ENCODE results near the gene MYBPC2. TPM values are rescaled to one million over a fixed set of nuclear protein-coding genes. Genes with fewer than 3 reads are reported as not detected.

Gene MYBPC2
- total RNA-seq, 1 donor from 2014 or later: 1.4 TPM

- ATAC-seq (ENCODE audit: low read depth): no peak
- no peaks in the 10 kb centered on the region for H3K9me3 Mint-ChIP-seq
- H3K36me3 Mint-ChIP-seq (ENCODE audit: low read depth): peaks cover 52% of the 10 kb centered on the region
- ChIA-PET CTCF (no interaction called here), POLR2A (no interaction called here)
- intact Hi-C loops (cut with micrococcal nuclease): no loop called here
- no peaks in the 10 kb centered on the region for H3K27me3 Mint-ChIP-seq
- H3K27ac Mint-ChIP-seq: no peak overlapping the region
- H3K4me1 Mint-ChIP-seq: peaks cover 12% of the 10 kb centered on the region
- no peak for DNase-seq
- TF ChIP-seq, protein P1, sequence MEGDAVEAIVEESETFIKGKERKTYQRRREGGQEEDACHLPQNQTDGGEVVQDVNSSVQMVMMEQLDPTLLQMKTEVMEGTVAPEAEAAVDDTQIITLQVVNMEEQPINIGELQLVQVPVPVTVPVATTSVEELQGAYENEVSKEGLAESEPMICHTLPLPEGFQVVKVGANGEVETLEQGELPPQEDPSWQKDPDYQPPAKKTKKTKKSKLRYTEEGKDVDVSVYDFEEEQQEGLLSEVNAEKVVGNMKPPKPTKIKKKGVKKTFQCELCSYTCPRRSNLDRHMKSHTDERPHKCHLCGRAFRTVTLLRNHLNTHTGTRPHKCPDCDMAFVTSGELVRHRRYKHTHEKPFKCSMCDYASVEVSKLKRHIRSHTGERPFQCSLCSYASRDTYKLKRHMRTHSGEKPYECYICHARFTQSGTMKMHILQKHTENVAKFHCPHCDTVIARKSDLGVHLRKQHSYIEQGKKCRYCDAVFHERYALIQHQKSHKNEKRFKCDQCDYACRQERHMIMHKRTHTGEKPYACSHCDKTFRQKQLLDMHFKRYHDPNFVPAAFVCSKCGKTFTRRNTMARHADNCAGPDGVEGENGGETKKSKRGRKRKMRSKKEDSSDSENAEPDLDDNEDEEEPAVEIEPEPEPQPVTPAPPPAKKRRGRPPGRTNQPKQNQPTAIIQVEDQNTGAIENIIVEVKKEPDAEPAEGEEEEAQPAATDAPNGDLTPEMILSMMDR (IDR thresholded peaks at IDR 0.05): no peak
- H3K4me3 Mint-ChIP-seq: no peak overlapping the region
These were observed 50.2 kb downstream of the MYBPC2 start for GRCh38 chr19:50482916-50483315.

DNA sequence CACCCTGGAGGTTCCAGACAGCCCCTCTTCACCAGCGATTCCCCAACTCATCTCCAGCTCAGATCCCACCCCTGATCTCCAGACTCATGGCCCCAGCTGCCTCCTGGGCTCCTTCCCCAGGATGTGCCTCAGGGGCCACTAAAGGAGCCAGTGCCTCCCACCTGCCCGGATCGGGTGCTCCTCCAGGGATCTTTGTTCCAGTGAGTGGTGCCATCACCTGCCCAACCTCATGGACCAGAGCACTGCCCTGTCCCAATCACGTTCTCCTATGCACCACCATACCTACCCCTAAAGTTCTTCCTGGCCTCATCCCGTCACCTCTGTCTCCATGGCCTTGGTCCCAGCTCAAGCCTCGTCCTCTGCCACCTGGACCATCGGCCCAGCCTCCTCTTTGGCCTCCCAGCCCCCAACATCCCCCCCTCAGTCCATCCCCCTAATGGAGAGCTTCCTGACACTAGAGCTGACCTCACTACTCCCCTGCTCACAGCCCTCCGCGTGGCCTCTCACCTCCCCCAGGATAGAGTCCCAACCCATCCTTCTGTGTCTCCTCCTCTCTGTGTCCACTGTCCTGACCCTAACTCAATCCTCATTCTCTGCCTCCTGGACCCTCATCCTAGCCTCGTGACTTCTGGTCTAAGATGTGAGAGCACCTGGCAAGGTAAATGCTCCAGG, 52.7 kb downstream of the MYBPC2 start:
- ATAC-seq (ENCODE audit: low read depth) (no peak), DNase-seq (no peak)
- Mint-ChIP-seq H3K4me1 (peaks cover 11% of the 10 kb centered on the region), H3K36me3 (ENCODE audit: low read depth) (peaks cover 40% of the 10 kb centered on the region), H3K27ac (no peak overlapping the region), H3K9me3 (no peaks in the 10 kb centered on the region), H3K27me3 (no peaks in the 10 kb centered on the region), H3K4me3 (no peak overlapping the region)
- intact Hi-C loops (cut with micrococcal nuclease): no loop called here
- ChIA-PET POLR2A (interaction anchor here (0.5 to 0.6 kb wide), 2 partner anchors 332 to 460 kb away, joined by 3 to 4 read pairs; partner anchors contain the start of gene ZNF473), CTCF (no interaction called here)
- TF ChIP-seq, protein P1 (IDR thresholded peaks at IDR 0.05): no peak

GRCh38 chr19:50486823-50487515, 54.3 kb downstream of the MYBPC2 start:
- Mint-ChIP-seq H3K27ac (no peak overlapping the region), H3K4me3 (no peak overlapping the region), H3K9me3 (no peaks in the 10 kb centered on the region), H3K27me3 (no peaks in the 10 kb centered on the region), H3K36me3 (ENCODE audit: low read depth) (peaks cover 31% of the 10 kb centered on the region), H3K4me1 (peaks cover 24% of the 10 kb centered on the region)
- TF ChIP-seq, protein P1 (IDR thresholded peaks at IDR 0.05): no peak
- CTCF ChIA-PET: no interaction called here
- intact Hi-C loops (cut with micrococcal nuclease): no loop called here
- POLR2A ChIA-PET: no interaction called here
- no peak for DNase-seq
- ATAC-seq (ENCODE audit: low read depth): no peak

- Mint-ChIP-seq H3K27ac (no peak overlapping the region), H3K36me3 (ENCODE audit: low read depth) (peaks cover 16% of the 10 kb centered on the region), H3K9me3 (no peaks in the 10 kb centered on the region), H3K4me3 (no peak overlapping the region), H3K4me1 (peaks cover 29% of the 10 kb centered on the region), H3K27me3 (no peaks in the 10 kb centered on the region)
- POLR2A ChIA-PET: interaction anchor here (0.6 kb wide), 1 partner anchor 406 kb away, joined by 3 read pairs; no protein-coding TSS in a partner anchor
- DNase-seq: no peak
- intact Hi-C loops (cut with micrococcal nuclease): no loop called here
- ATAC-seq (ENCODE audit: low read depth): no peak
- CTCF ChIA-PET: no interaction called here
- TF ChIP-seq, protein P1 (IDR thresholded peaks at IDR 0.05): no peak
These were observed 55.9 kb downstream of the MYBPC2 start for GRCh38 chr19:50488389-50489194.
